ENCODE results near the gene WSCD1.

The WSCD1 gene

GRCh38 chr17:6160232-6160555 is 90.0 kb downstream of the WSCD1 start:
- no peak for DNase-seq (ENCODE audit: low spot score)

GRCh38 chr17:6160911-6161855 is 91.0 kb downstream of the WSCD1 start:
- no peak for DNase-seq (ENCODE audit: low spot score)

GRCh38 chr17:6162216-6162615 is 92.0 kb downstream of the WSCD1 start:
- no peak for DNase-seq (ENCODE audit: low spot score)

GRCh38 chr17:6162892-6163291 is 92.7 kb downstream of the WSCD1 start:
- no peak for DNase-seq (ENCODE audit: low spot score)

GRCh38 chr17:6163612-6164333 is 93.6 kb downstream of the WSCD1 start:
- no peak for DNase-seq (ENCODE audit: low spot score)

- DNase-seq (ENCODE audit: low spot score), result no peak
These were observed 94.8 kb downstream of the WSCD1 start for GRCh38 chr17:6164996-6165395.

GRCh38 chr17:6165806-6166205 is 95.6 kb downstream of the WSCD1 start:
- DNase-seq (ENCODE audit: low spot score), result no peak

GRCh38 chr17:6166492-6167179 is 96.5 kb downstream of the WSCD1 start:
- DNase-seq (ENCODE audit: low spot score), result no peak

DNA sequence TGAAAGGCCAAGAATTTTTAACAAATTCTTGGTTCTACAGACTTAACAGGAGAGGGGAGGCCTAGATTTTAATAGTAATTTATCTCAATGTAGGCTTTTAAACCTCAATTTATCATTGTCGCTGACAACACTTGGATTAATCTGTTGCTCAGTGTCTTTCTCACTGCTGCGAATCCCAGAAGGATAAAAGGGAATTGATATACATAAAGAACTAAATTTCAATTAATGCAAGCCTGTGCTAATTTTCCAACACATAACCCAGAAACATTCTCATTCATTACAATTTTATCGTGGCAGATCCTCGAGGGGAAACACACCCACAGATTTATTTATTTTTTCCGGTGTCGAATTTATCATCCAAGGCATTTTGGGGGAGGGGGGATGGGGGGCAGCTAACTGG is 98.1 kb downstream of the WSCD1 start:
- DNase-seq (ENCODE audit: low spot score), result no peak

DNA sequence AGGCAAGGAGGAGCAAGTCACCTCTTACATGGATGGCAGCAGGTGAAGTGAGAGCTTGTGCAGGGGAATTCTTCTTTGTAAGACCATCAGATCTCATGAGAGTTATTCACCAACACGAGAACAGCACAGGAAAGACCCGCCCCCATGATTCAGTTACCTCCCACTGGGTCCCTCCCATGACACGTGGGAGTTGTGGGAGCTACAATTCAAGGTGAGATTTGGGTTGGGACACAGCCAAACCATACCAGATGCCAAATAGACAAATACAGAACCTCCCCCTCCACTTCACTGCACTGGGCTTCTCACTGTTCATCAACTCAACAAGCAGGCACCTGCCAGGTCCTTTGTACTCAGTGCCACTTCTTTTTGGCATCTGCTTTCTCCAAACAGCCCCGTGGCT is 100.2 kb downstream of the WSCD1 start:
- no peak for DNase-seq (ENCODE audit: low spot score)

- no peak for DNase-seq (ENCODE audit: low spot score)
These were observed 102.6 kb downstream of the WSCD1 start for GRCh38 chr17:6172642-6173330.

DNA sequence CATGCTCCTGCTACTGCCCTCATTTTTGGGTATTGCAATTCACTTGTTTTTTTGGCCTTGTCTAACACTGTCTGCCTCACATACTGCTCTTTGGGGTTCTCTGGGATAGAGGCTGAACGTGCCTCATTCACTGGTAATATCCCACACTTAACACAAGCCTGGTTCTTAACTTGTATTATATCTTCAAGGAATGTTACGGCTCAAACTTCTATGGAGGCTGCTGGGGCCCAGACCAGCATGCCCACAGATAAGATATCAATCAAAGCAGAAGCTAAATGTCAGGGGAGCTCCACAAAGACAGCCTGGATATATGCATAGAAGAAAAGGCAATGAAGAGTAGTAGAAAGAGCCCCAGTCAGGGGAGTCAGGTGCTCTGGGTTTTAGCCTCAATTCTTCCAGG is 103.5 kb downstream of the WSCD1 start:
- DNase-seq (ENCODE audit: low spot score), result no peak
